ENCODE results near the gene LAPTM4A.

Gene LAPTM4A

DNA sequence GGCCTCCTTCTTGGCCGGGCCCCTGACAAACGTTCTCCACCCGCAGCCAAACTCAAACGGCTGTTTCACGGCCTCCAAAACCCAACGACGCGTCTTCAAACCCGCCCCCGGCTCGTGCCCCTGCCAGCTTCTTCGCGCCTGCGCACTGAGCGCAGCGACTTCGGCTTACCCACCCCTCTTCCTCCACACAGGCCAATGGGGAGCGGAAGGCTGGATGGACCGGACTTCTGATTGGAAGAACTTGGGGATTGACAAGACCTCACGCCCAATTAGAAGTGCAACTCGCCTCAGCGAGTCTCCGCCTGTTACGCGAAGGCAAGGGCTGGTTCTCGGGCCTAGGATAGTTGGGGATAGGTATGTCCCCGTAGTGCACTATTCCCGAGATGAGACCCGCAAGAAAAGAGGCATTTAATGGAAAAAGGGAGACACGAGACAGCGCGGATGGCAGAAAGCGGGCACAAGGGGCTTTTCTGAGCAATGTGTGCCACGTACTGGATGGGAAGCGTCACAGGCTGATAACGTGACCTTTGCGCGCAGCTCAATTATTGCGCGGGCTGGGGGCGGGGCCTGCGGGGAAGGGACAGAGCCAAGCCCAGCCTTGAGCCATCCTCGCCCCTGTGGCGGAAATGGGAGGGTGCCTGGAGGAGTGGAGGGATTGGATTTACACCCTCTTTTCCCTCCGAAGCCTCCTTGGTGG is at the start of gene LAPTM4A:
TSS of gene LAPTM4A (minus strand) at position 97 of the 697 bp plus-strand sequence. CDS start 108 bp downstream, outside the sequence.
- H3K27ac ChIP-seq, result peak within 1 kb of the TSS; percentile 77
- TF ChIP-seq, protein P1, sequence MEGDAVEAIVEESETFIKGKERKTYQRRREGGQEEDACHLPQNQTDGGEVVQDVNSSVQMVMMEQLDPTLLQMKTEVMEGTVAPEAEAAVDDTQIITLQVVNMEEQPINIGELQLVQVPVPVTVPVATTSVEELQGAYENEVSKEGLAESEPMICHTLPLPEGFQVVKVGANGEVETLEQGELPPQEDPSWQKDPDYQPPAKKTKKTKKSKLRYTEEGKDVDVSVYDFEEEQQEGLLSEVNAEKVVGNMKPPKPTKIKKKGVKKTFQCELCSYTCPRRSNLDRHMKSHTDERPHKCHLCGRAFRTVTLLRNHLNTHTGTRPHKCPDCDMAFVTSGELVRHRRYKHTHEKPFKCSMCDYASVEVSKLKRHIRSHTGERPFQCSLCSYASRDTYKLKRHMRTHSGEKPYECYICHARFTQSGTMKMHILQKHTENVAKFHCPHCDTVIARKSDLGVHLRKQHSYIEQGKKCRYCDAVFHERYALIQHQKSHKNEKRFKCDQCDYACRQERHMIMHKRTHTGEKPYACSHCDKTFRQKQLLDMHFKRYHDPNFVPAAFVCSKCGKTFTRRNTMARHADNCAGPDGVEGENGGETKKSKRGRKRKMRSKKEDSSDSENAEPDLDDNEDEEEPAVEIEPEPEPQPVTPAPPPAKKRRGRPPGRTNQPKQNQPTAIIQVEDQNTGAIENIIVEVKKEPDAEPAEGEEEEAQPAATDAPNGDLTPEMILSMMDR (conservative IDR thresholded peaks at IDR 0.05), result no peak
- peak; percentile 82 for TF ChIP-seq ZFX (IDR thresholded peaks at IDR 0.05)

DNA sequence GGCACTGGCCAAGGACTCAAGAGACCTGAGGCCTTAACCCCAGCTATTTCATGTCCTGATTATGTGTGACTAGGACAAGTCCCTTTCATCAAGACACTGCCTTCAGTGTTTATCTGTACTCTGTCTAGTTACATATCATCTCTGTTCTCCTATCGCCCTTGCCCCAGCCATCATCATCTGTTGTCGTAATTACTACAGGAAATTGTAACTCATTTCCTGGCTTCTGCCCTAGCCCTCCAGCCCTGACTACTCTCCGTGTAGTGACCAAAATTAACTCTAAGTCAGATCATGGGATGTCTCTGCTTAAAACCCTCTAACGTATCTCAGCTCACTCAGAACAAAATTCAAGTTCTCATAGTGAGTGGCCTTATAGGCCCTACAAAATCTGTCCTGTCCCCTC is 49.3 kb upstream of the LAPTM4A start:
- no peak for TF ChIP-seq ZFX (IDR thresholded peaks at IDR 0.05)
- TF ChIP-seq, protein P1 (conservative IDR thresholded peaks at IDR 0.05), result no peak
- no peak overlapping the region for H3K27ac ChIP-seq

DNA sequence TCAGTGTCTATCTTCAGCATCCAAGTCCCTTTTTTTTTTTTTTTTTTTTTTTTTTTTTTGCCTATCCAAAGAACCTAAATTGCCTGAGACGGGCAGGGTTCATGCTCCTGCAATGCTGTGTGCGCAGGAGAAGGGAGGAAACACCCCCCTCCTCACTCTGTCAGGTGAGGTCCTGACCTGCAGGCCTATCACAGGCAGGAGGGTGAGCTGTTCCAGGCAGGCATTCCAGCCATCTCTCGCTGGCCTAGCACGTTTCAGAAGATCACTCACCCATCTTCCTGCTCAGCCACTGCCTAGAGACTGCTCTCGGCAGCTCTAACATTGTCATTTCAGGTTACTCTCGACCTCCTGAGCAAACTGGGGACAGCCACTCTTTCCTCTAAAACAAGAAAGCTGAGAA is 48.4 kb upstream of the LAPTM4A start:
- TF ChIP-seq ZFX (IDR thresholded peaks at IDR 0.05), result no peak
- TF ChIP-seq, protein P1 (conservative IDR thresholded peaks at IDR 0.05), result no peak
- no peak overlapping the region for H3K27ac ChIP-seq

DNA sequence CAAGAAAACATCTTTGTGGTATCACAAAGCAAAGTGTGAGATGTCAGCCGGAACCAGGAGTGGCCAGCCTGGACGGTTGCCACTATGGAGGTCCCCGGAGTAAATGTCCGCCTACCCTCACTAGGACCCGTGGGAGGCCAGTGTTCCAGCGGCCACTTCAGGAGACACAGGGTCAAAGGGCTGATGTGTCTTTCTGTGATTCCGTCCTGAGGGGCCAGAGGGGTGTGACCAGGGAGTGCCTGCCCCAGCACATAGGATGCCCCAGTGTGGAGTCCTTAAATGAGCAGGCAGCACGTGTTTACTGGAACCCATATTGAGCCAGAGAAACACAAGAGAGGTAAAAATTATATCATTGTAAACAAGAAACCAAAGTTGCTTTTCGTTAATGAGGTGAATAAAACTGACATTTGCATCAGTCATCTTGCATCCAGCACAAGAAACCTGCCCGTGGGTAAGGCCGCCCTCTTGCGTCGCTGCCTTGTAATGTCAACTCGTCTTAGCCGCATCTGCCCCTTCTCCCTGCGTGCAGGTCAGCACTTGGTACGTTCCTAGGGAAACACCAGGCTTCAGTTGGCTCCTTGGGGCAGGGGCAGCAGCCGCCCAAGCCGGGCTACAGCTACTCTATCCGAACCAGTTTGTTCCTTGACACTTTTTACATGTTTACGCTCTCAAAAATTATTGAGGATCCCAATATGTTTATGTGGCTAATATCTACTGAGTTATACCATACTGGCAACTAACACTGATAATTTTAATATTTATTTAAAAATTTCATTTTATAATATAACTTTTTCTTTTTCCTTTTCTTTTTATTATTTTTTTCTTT is 46.7 kb upstream of the LAPTM4A start:
- TF ChIP-seq, protein P1 (conservative IDR thresholded peaks at IDR 0.05), result peak; percentile 91
- no peak for TF ChIP-seq ZFX (IDR thresholded peaks at IDR 0.05)
- no peak overlapping the region for H3K27ac ChIP-seq

DNA sequence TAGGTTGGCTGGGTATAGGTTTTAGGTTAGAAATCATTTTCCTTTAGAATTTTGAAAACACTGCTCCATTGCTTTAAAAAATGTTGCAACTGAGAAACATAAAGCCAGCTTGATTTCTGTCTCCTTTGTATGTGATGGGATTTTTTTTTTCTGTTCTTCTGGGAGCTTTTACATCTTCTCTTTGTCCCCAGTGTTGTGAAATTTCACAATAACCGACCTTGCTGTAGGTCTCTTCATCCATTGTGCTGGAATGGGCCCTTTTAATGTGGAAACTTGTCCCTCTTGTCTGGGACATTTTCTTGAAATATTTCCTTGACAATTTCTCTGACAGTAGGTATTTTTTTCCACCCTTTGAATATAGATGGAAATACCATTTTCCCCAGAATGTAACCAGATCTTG is 44.0 kb upstream of the LAPTM4A start:
- no peak for TF ChIP-seq ZFX (IDR thresholded peaks at IDR 0.05)
- TF ChIP-seq, protein P1 (conservative IDR thresholded peaks at IDR 0.05), result no peak
- H3K27ac ChIP-seq, result no peak overlapping the region

DNA sequence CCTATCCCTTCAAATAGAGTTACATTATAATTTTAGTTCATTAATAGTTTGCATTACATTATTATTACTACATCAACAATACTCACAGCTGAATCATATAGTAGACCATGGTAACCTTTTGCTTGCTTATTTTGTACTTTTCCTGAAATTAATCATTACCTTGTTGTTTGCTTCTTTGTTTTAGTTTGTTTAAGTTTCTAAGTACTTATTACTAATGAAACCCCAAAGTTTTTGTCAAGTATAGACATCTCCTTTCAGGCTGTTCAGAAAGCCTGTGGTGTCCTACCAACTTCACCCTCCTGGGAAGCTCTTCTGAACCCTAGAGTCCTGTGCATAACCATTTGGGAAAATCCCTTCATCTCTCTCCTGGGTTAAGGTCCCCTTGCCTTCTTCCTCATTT is 43.5 kb upstream of the LAPTM4A start:
- no peak overlapping the region for H3K27ac ChIP-seq
- TF ChIP-seq, protein P1 (conservative IDR thresholded peaks at IDR 0.05), result no peak
- no peak for TF ChIP-seq ZFX (IDR thresholded peaks at IDR 0.05)

DNA sequence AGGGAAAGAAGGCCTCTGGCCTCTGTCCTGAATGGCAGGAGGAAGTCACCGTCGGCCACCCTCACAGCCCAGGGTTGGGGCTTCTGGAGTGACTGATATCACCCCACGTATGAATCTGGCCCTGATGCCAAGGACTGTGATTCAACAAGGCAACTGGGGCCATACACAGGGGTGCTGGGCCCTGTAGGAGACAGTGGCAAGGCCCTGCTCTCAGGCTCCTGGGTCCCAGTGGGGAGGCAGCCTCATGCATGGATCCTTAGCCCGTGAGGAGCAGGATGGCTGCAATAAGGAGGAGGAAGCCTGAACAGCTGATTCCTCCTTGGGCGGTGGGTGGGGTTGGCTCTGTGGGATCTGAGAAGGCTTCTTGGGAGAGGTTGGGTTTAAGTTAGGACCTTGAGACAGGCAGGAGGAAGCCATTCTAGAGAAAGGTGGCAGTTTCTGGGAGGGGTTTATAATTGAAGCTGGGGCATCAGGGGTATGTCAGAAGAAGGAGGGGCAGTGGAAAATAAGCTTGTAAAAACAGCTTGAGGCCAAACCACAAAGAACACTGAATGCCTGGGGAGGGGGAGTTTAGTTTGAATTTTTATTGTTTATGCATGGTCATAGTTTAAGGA is 42.8 kb upstream of the LAPTM4A start:
- TF ChIP-seq, protein P1 (conservative IDR thresholded peaks at IDR 0.05), result no peak
- TF ChIP-seq ZFX (IDR thresholded peaks at IDR 0.05), result no peak
- no peak overlapping the region for H3K27ac ChIP-seq
